Suppressor macrophage (primary cell): ENCODE measurements around the gene BAZ1A.
"Not testable (repeated sequence)": the region's sequence is repeated elsewhere in the genome, so short reads cannot be mapped to it uniquely, and the experiment has no call there.

Experiments used
- DNase-seq, 4 experiments: peaks; one replicate each; pipeline ENCODE4 v3.0.0-alpha.2; 2020 to 2022

BAZ1A gene

DNA sequence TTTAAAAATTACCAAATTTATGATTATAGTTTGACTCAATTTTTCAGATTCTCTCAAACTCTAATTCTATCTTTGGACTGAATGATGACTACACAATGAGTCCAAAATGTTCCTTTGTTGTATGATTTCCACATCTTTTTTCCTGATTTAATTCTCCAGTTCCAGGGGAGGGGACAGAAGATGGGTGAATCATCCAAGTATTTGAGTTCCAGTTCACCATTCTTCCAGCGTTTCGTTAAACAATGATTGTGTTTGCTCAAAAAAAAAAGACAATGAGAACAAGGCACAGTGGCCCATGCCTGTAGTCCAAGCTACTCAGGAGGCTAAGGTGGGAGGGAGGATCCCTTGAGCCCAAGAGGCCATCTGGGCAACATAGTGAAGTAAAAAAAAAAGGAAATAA, 23.8 kb downstream of the BAZ1A start:
- no peak for DNase-seq

- no peak for DNase-seq
These were observed 29.3 kb downstream of the BAZ1A start for GRCh38 chr14:34845869-34846268.

DNA sequence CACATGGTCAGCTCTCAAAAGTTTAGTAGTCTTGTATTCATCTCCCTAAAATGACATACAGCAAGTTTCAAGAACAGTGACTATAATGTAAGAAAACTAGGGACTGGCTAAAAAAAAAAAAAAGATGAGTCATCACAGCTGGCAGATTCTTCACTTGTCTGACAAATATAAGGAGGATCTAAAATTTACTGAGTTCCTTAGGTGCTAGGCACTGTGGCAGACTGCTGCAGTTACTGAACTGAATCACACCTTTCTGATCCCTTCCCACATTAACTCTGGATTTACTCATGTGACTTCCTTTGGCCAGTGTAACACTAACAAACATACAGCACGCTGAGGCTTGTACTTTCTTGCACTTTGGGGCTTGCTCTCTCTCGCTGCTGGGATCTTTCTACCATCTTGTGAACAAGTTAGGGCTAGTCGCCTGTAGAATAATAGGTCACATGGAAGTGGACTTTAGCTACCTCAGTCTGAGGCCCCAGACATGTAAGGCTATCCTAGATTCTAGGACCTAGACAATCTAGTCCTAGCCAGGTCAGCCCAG, 32.1 kb downstream of the BAZ1A start:
- DNase-seq: peak; percentile 19 to 74 (median 44)

- DNase-seq: no peak
These were observed 37.3 kb downstream of the BAZ1A start for GRCh38 chr14:34837801-34838322.

- DNase-seq: no peak
These were observed 39.8 kb downstream of the BAZ1A start for GRCh38 chr14:34835312-34835711.

DNA sequence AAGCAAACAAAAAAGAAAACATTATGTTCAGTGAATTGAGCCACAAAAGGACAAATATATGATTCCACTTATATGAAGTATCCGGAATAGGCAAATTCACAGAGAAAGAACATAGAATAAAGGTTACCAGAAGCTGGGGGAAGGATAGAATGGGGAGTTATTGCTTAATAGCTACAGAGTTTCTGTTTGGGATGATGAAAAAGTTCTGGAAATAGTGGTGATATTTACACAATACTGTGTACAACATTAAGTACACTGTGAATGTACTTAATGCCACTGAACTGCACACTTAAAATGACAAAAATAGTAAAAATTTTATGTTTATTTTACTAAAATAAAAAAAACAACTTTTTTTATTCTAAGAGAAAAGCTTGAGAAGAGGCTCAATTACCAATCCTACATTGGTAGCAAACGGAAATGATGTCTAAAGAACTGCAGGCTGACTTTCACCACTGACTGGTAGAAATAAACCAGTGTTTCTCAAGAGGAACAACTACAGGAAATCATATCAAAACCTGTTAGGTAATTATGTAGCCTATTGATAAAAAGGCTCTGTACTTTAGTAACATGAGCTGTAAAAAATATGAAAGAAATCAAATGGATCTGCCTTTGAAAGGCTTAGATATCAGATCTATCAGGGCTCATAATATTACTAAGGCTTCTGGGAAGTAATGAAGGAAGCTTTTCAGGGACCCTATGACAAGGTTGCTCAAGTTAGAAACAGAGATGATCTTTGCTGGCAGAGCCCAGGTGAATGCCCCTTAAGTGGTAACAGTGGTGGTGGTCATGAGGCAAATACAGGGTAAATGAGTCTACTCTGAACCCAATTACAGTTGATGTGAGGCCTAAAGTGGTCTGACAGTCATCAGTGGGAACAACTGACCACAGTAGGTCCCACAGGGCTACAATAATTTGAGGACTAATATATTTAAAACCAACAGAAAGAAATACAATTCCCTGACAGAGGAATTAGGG, 41.3 kb downstream of the BAZ1A start:
- peak; percentile 13 to 66 (median 48) for DNase-seq

- no peak for DNase-seq
These were observed 48.5 kb downstream of the BAZ1A start for GRCh38 chr14:34826661-34827060.

DNA sequence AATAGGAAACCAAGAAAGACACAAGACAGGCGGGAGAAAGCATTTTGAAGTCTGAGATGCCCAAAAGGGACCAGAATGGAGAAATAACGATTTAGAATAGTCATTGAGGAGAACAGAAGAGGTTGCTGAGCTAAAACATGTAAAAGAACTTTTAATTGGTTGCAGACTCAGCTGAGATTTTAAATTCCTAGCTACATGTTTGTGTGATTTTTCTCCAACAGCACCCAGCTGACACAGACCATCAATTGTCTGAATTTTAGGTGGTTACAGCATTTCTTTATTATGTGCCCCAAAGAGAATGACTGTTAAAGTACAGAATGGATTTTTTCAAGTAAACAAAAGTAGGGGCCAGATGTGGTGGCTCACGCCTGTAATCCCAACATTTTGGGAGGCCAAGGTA, 50.3 kb downstream of the BAZ1A start:
- no peak for DNase-seq

DNA sequence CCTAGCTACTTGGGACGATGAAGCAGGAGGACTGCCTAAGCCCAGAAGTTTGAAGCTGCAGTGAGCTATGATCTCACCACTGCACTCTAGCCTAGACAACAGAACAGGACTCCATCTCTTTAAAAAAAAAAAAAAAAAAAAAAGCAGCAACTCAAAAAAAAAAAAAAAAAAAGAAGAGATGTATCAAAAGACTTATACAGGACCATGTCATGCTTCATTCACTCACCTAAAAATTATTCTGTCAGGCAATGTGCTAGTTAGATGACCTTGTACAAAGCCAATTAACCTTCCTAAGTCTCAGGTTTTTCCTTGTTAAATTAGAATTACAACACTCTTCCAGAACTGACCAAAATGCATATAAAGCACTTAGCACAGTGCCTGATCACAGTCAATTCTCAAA, 50.9 kb downstream of the BAZ1A start:
- DNase-seq: no peak

GRCh38 chr14:34817768-34818167, 57.4 kb downstream of the BAZ1A start:
- DNase-seq: no peak

- no peak for DNase-seq
These were observed 65.1 kb downstream of the BAZ1A start for GRCh38 chr14:34810028-34810427.

- DNase-seq: no peak
These were observed 68.9 kb downstream of the BAZ1A start for GRCh38 chr14:34806257-34806656.

GRCh38 chr14:34804933-34805332, 70.2 kb downstream of the BAZ1A start:
- no peak for DNase-seq

DNA sequence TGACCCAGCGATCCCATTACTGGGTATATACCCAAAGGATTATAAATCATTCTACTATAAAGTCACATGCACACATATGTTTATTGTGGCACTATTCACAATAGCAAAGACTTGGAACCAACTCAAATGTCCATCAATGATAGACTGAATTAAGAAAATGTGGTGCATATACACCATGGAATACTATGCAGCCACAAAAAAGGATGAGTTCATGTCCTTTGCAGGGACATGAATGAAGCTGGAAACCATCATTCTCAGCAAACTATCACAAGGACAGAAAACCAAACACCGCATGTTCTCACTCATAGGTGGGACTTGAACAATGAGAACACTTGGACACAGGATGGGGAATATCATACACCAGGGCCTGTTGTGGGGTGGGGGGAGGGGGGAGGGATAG, 76.3 kb downstream of the BAZ1A start:
- not testable (repeated sequence) for DNase-seq

DNA sequence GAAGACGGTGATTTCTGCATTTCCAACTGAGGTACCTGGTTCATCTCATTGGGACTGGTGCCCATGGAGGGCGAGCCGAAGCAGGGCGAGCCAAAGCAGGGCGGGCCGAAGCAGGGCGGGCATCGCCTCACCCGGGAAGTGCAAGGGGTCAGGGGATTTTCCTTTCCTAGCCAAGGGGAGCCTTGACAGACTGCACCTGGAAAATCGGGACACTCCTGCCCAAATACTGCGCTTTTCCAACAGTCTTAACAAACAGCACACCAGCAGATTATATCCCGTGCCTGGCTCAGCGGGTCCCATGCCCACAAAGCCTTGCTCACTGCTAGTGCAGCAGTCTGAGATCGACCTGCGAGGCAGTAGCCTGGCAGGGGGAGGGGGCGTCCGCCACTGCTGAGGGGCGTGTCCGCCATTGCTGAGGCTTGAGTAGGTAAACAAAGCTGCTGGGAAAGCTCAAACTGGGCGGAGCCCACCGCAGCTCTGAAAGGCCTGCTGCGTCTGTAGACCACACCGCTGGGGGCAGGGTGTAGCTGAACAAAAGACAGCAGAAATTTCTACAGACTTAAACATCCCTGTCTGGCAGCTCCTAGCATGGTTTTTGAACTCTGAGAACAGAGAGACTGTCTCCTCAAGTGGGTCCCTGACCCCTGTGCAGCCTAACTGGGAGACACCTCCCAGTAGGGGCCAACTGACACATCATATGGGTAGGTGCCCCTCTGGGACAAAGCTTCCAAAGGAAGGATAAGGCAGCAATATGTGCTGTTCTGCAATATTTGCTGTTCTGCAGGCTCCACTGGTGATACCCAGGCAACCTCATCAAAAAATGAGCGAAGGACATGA, 77.2 kb downstream of the BAZ1A start:
- DNase-seq: no peak

DNA sequence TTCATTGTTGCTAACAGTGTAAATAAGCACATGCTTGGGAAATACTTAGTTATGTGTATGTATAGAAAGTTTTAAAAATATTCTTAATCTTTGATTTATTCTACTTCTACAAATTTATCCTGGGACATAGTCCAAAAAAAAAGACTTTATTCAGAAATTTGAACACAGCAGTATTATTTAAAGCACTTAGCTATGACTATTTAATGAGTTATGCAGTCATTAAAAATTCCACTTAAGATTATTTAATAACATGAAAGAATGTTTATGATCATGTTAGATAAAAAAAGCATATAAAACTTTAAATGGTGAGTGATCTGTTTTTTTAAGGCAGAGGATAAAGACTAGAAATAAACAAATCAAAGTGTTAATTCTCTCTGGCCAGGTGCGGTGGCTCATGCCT, 78.3 kb downstream of the BAZ1A start:
- no peak for DNase-seq

DNA sequence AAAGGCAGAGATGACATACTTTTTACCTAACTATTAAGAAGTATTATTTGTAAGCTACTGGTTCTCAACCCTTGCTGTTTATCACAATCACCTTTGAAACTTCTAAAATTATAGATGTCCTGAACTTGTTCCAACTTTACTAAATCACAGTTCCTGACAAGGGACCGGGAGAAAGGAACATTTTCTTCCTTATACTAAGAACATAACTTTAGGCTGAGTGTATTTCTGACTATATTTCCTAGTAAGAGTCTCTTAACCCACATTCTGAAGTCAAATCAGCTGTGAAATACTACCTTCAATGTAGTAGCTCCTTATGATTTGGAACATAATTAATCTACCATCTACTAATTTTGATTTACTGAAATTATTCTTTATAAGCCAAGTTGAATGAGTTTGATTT, 80.2 kb downstream of the BAZ1A start:
- DNase-seq: no peak

GRCh38 chr14:34794217-34794616, 80.9 kb downstream of the BAZ1A start:
- no peak for DNase-seq

GRCh38 chr14:34792598-34792997, 82.6 kb downstream of the BAZ1A start:
- peak; percentile 24 to 71 (median 55) for DNase-seq

GRCh38 chr14:34785223-34786006, 89.7 kb downstream of the BAZ1A start:
- peak in 2 of 4 experiments; percentile 16 to 34 for DNase-seq

DNA sequence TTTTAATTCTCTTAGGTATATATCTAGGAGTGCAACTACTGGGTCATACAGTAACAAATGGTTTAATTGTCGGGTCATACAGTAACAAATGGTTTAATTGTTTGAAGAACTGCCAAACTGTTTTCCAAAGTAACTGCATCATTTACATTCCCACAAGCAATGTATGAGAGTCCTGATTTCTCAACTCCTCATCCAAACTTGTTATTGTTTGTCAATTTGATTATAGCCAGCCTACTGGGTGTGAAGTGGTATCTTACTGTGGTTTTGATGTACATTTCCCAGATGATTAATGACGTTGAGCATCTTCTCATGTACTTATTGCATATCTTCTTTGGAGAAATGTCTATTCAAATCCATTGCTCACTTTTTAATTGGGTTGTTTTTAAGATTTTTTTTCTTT, 93.1 kb downstream of the BAZ1A start:
- no peak for DNase-seq

DNA sequence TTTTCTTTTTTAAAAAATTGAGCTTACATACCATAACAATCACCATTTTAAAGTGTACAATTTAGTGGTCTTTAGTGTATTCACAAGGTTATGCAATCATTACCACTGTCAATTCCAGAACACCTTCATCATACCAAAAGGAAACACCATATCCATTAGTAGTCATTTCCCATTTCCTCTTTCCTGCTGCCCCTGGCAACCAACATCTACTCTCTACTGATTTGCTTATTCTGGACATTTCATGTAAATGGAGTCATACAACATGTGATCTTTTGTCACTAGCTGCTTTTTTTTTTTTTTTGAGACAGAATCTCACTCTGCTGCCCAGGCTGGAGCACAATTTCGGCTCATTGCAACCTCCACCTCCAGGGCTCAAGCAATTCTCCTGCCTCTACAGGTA, 93.9 kb downstream of the BAZ1A start:
- DNase-seq: peak; percentile 63 to 88 (median 74)
